Bronchial epithelial cell (primary cell): ENCODE measurements around the gene DPP3. TPM values are rescaled to one million over a fixed set of nuclear protein-coding genes. Genes with fewer than 3 reads are reported as not detected.
"Not testable (repeated sequence)": the region's sequence is repeated elsewhere in the genome, so short reads cannot be mapped to it uniquely, and the experiment has no call there.

Experiments
- DNase-seq: peaks from one replicate; pipeline ENCODE4 v3.0.0-alpha.2; 2010; ENCODE audit warnings: low read depth
- FAIRE-seq: peaks from 2 replicates; lab custom pipeline; 2011; peaks lifted over from hg19 to GRCh38; lab: Jason Lieb, UNC
- H3K27me3 ChIP-seq: 2 replicates; pipeline ENCODE4 v1.5.1; 2011; ENCODE audit warnings: low read length; ENCODE audit not compliant: control insufficient read depth, insufficient read depth
- H3K36me3 ChIP-seq: 2 replicates; pipeline ENCODE4 v1.5.1; 2011; ENCODE audit warnings: low read length; ENCODE audit not compliant: control insufficient read depth, insufficient read depth
- H3K4me3 ChIP-seq: 2 replicates; pipeline ENCODE4 v1.5.1; 2011; ENCODE audit warnings: mild to moderate bottlenecking, low read depth, low read length, control low read depth
- CTCF ChIP-seq: IDR thresholded peaks from 2 replicates; pipeline ENCODE4 v1.5.1; 2011; ENCODE audit warnings: mild to moderate bottlenecking, moderate library complexity, low read length, control low read depth, inconsistent platforms; ENCODE audit not compliant: insufficient read depth, severe bottlenecking
- total RNA-seq: library from RNA; depleted of rRNA; stranded (reverse); fragments of >200 nt; gene quantifications from 2 replicates; pipeline ENCODE4 v1.2.1, GENCODE V29; 2014

DPP3 gene
- 45.0 and 70.0 TPM in 2 replicates for total RNA-seq

DNA sequence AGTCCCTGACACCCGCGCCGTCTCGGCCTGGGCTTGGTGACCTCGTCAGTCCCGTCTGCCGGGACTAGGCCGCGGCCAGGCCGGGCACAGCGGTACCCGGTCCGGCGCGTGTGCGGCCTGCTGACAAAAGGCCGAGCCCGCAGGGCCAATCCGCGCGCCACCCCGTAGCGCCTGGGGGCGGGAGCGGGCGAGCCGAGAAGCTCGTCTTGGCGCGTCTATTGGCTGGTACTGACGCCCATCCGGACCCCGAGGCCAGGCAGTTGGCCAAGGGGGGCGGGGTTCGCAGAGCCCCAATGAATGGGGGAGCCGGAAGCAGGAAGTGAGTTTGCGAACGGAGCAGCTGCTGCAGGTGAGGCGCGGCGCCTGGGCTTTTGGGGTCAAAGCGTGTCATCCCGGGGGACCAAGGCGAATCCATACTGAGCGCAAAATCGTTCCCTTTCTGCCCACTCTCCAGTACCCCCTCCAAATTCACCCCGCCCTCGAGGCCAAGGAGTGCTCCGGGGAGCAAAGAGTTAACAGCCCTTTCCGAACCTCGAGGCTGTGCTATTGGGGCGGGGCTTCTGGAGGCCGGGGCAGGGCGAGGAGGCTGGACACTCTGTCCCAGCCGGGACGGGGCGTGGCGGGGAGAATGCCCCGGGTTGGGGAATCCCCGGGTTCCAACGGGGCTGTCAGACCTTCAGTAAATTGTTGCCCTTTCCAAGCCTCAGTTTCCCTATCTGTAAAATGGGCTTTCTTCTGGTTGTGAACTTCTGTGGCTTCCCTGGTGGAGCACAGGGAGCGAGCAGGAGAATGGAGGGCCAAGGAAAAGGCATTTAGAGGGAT is at the start of gene DPP3:
DPP3 (plus strand) TSS at position 318 of the 822 bp plus-strand sequence. CDS start 1,767 bp downstream, outside the sequence.
- Histone ChIP-seq H3K36me3 (peaks cover 8% of the 10 kb centered on the region), H3K4me3 (peak within 1 kb of the TSS; percentile 71), H3K27me3 (no peaks in the 10 kb centered on the region)
- TF ChIP-seq CTCF = no peak
- DNase-seq (peak; percentile 87), FAIRE-seq (no peak)

GRCh38 chr11:66431287-66431686 is 48.9 kb upstream of the DPP3 start:
- not testable (repeated sequence) for DNase-seq, FAIRE-seq, H3K27me3 ChIP-seq, H3K36me3 ChIP-seq, H3K4me3 ChIP-seq

GRCh38 chr11:66431871-66432329 is 48.3 kb upstream of the DPP3 start:
- not testable (repeated sequence) for FAIRE-seq, DNase-seq, H3K27me3 ChIP-seq, H3K4me3 ChIP-seq, H3K36me3 ChIP-seq

GRCh38 chr11:66432597-66432996 is 47.6 kb upstream of the DPP3 start:
- H3K4me3 ChIP-seq = no peak overlapping the region
- DNase-seq (no peak), FAIRE-seq (no peak)
- peaks cover 9% of the 10 kb centered on the region for H3K36me3 ChIP-seq
- H3K27me3 ChIP-seq = no peaks in the 10 kb centered on the region
- no peak for TF ChIP-seq CTCF

DNA sequence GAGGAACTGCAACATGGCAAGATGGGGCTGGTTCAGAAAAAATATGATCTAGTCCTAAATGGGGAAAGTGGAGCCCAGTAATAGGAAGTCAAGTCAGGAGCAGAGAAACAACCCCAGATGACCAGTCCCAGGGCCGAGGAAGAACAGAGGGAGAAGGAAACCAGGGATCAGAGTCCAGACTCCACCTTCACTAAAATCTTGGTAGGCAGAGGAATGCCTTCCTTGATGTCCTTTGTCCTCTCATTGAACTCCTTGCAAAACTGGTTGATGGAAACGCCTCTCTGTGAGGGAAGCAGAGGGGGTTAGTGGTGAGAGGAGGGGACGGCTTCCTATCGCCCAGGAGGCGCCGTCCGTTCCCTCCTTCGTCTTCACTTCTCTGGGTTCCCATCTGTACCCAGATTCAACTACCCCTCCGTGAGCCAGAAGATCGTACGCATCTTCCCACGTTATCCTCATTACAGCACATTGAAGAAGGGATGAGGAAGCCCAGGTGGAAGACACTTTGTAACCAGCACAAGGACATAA is 42.2 kb upstream of the DPP3 start:
- Histone ChIP-seq H3K4me3 (peak overlapping the region; percentile 65), H3K27me3 (no peaks in the 10 kb centered on the region), H3K36me3 (peaks cover 9% of the 10 kb centered on the region)
- FAIRE-seq (no peak), DNase-seq (no peak)
- no peak for TF ChIP-seq CTCF

DNA sequence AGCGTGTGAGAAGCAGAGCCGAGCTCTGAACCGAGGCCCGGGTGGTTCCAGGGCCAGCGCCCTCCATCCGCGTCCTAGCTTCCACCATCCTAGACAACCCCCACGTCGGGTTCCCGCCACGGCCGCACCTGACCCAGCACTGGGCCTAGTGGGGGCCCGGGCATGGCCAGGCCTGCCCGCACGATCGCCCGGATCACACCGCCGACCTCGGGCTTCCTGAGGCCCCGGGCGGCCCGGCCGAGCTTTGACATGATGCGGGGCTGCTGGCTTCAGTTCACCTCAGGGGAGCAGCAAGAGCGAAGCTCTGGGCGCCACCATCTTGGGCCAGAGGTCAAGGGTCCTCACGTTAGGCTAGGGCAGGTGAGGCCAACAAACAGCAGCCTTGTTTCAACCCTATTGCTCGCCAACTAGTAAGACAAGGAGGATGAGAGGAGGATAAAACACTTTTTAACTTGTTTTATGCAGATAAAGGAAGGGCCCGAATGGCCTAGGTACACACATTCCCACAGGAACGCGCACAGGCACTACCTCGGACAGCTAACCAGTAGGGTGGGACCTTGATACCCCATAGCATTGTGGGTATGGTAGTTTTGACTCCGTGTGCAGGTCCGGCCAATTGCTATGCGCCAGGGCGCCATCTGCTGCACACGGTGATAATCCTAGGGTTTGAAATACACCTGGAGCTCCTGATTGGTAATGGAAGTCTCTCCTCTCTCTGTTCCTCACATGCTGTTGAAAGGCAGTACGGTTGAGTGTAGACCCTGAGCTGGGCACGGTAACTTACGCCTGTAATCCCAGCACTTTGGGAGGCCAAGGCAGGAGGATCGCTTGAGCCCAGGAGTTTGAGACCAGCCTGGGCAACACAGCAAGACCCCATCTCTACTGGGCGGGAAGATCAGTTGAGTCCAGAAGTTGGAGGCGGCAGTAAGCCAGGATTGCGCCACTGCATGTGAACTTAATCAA is 41.4 kb upstream of the DPP3 start, which contains the start of gene MRPL11:
MRPL11 (minus strand) TSS at position 345 of the 963 bp plus-strand sequence; CDS start at position 251, 94 bp downstream.
- H3K36me3 ChIP-seq = peaks cover 9% of the 10 kb centered on the region
- DNase-seq (peak; percentile 92), FAIRE-seq (peak; percentile 96)
- peak within 1 kb of the TSS; percentile 65 for H3K4me3 ChIP-seq
- no peaks in the 10 kb centered on the region for H3K27me3 ChIP-seq
- TF ChIP-seq CTCF = peak; percentile 74

DNA sequence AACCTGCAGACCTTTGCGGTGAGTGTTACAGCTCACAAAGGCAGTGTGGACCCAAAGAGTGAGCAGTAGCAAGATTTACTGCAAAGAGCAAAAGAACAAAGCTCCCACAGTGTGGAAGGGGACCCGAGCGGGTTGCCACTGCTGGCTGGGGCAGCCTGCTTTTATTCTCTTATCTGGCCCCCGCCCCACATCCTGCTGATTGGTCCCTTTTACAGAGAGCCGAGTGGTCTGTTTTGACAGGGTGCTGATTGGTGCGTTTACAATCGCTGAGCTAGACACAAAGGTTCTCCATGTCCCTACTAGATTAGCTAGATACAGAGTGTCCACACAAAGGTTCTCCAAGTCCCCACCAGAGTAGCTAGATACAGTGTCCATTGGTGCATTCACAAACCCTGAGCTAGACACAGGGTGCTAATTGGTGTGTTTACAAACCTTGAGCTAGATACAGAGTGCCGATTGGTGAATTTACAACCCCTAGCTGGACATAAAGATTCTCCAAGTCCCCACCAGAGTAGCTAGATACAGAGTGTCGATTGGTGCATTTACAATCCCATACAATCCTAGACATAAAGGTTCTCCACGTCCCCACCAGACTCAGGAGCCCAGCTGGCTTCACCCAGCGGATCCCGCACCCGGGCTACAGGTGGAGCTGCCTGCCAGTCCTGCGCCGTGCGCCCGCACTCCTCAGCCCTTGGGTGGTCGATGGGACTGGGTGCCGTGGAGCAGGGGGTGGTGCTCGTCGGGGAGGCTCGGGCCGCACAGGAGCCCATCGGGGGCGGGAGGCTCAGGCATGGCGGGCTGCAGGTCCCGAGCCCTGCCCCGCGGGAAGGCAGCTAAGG is 39.9 kb upstream of the DPP3 start:
- not testable (repeated sequence) for H3K4me3 ChIP-seq, DNase-seq, H3K27me3 ChIP-seq, FAIRE-seq, H3K36me3 ChIP-seq

DNA sequence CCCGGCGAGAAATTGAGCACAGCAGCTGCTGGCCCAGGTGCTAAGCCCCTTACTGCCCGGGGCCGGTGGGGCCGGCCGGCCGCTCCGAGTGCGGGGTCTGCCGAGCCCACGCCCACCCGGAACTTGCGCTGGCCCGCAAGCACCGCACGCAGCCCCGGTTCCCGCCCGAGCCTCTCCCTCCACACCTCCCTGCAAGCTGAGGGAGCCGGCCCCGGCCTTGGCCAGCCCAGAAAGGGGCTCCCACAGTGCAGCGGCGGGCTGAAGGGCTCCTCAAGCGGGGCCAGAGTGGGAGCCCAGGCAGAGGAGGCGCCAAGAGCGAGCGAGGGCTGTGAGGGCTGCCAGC is 39.3 kb upstream of the DPP3 start:
- DNase-seq, FAIRE-seq, H3K27me3 ChIP-seq, H3K36me3 ChIP-seq, H3K4me3 ChIP-seq: not testable (repeated sequence)
